Upper lobe of left lung (tissue), 4 donors: ENCODE results near the gene TCF7L2.

Experiments used
- EP300 ChIP-seq, 4 donors: sonication (generic); formaldehyde crosslinking; IDR thresholded peaks; one replicate each; pipeline ENCODE4 v1.5.1; 2017; ENCODE audit warnings: antibody characterized with exemption in 4 of 4, control low read depth in 2 of 4
- POLR2A ChIP-seq, 4 donors: fragments of 450-650 bp; IDR thresholded peaks; one replicate each; pipeline ENCODE4 v1.5.1; 2016 to 2017; ENCODE audit warnings: antibody characterized with exemption in 4 of 4, mild to moderate bottlenecking in 2 of 4
- POLR2AphosphoS5 ChIP-seq, 2 donors: sonication (generic); formaldehyde crosslinking; IDR thresholded peaks; one replicate each; pipeline ENCODE4 v1.5.1; 2017; ENCODE audit warnings: antibody characterized with exemption in 2 of 2
- TF ChIP-seq, protein P1 (sequence below), 6 experiments: fragments of 450-650 bp in 4 of 6; fragments of 200-600 bp in 2 of 6; sonication (generic) in 2 of 6; IDR thresholded peaks; one replicate each; pipeline ENCODE4 v1.5.1; 2016 to 2019; ENCODE audit warnings: antibody characterized with exemption in 6 of 6

DNA sequence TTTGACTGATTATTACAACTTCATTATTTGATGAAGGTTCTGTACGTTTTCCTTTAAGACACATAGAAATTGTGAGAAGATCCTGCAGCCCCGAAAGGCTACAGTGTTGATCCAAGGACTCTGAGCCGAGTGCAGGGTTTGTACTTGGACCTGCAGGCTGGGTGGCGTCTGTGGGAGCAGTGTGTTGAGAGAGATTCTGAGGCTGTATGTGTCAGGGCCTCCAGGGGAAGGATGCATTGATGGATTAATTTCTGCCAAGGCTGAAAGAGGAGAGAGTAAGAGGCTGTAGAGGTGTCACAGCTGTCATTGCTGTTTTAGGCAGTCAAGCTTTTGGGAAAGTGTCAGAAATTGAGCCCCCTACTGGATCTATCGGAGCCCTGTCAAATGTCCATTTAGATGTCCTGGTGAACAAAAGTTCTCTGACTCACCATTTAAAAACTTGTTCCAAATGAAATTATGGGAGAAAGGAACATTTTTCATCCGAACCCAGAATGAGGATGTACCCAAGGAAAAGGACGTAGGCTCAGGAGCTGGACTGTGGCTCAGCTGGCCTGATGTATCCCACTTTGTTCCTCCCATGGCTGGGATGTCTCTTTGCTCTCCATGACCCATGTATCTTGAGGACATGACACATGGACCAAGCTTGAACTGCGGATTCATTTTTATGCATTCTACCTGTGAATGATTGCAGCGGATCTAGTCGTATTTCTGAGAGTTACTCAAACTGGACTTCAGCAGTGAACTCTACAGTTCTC lies 102.2 kb downstream of the TCF7L2 start:
- TF ChIP-seq POLR2A (IDR thresholded peaks at IDR 0.05), result no peak
- TF ChIP-seq, protein P1, sequence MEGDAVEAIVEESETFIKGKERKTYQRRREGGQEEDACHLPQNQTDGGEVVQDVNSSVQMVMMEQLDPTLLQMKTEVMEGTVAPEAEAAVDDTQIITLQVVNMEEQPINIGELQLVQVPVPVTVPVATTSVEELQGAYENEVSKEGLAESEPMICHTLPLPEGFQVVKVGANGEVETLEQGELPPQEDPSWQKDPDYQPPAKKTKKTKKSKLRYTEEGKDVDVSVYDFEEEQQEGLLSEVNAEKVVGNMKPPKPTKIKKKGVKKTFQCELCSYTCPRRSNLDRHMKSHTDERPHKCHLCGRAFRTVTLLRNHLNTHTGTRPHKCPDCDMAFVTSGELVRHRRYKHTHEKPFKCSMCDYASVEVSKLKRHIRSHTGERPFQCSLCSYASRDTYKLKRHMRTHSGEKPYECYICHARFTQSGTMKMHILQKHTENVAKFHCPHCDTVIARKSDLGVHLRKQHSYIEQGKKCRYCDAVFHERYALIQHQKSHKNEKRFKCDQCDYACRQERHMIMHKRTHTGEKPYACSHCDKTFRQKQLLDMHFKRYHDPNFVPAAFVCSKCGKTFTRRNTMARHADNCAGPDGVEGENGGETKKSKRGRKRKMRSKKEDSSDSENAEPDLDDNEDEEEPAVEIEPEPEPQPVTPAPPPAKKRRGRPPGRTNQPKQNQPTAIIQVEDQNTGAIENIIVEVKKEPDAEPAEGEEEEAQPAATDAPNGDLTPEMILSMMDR (IDR thresholded peaks at IDR 0.05), result no peak
- no peak for TF ChIP-seq EP300 (IDR thresholded peaks at IDR 0.05)
- no peak for TF ChIP-seq POLR2AphosphoS5 (IDR thresholded peaks at IDR 0.05)
